H9 (cell line): ENCODE measurements around the gene CXCL1. TPM values are rescaled to one million over a fixed set of nuclear protein-coding genes. Genes with fewer than 3 reads are reported as not detected.

Experiments used
- DNase-seq: peaks from one replicate; pipeline ENCODE4 v3.0.0-alpha.2; 2017
- H2AFZ ChIP-seq: one replicate; pipeline ENCODE4 v1.6.1; 2013; ENCODE audit warnings: mild to moderate bottlenecking, low read length, control low read depth, moderate library complexity
- H2AK5ac ChIP-seq: 2 replicates; pipeline ENCODE4 v1.6.1; 2013; ENCODE audit warnings: low read length, control low read depth, mixed read lengths; ENCODE audit not compliant: insufficient read length
- H2BK120ac ChIP-seq: one replicate; pipeline ENCODE4 v1.6.1; 2013; ENCODE audit warnings: low read depth, mild to moderate bottlenecking, low read length, control low read depth, inconsistent platforms; ENCODE audit not compliant: poor library complexity, severe bottlenecking
- H2BK12ac ChIP-seq: 2 replicates; pipeline ENCODE4 v1.6.1; 2013; ENCODE audit warnings: low read length, control low read depth, mixed read lengths, low read depth; ENCODE audit not compliant: insufficient read length
- H2BK15ac ChIP-seq: 2 replicates; pipeline ENCODE4 v1.6.1; 2013; ENCODE audit warnings: low read depth, low read length, control low read depth
- H2BK20ac ChIP-seq: one replicate; pipeline ENCODE4 v1.6.1; 2013; ENCODE audit warnings: low read depth, mild to moderate bottlenecking, low read length, control low read depth, inconsistent platforms; ENCODE audit not compliant: poor library complexity, severe bottlenecking
- H2BK5ac ChIP-seq: 2 replicates; pipeline ENCODE4 v1.6.1; 2013; ENCODE audit warnings: low read length, control low read depth, mixed read lengths; ENCODE audit not compliant: insufficient read length
- H3K14ac ChIP-seq: 2 replicates; pipeline ENCODE4 v1.6.1; 2013; ENCODE audit warnings: low read length, control low read depth; ENCODE audit not compliant: insufficient read depth
- H3K18ac ChIP-seq: 2 replicates; pipeline ENCODE4 v1.6.1; 2013; ENCODE audit warnings: low read depth, mild to moderate bottlenecking, mixed read lengths, low read length, control low read depth; ENCODE audit not compliant: insufficient read length
- H3K23ac ChIP-seq: 2 replicates; pipeline ENCODE4 v1.6.1; 2013; ENCODE audit warnings: low read length, control low read depth, mixed read lengths, low read depth; ENCODE audit not compliant: insufficient read length
- H3K23me2 ChIP-seq: 2 replicates; pipeline ENCODE4 v1.6.1; 2013; ENCODE audit warnings: low read depth, mild to moderate bottlenecking, mixed read lengths, low read length, control low read depth; ENCODE audit not compliant: insufficient read length, poor library complexity, severe bottlenecking
- H3K27ac ChIP-seq: 2 replicates; pipeline ENCODE4 v1.5.1; 2013; ENCODE audit warnings: low read length, control low read depth, mixed read lengths, low read depth; ENCODE audit not compliant: insufficient read length
- H3K27me3 ChIP-seq: 2 replicates; pipeline ENCODE4 v1.6.1; 2013; ENCODE audit warnings: low read length, control low read depth, inconsistent platforms; ENCODE audit not compliant: insufficient read depth
- H3K4ac ChIP-seq: 2 replicates; pipeline ENCODE4 v1.6.1; 2013; ENCODE audit warnings: low read depth, mild to moderate bottlenecking, control low read depth, inconsistent platforms, low read length, moderate library complexity
- H3K4me1 ChIP-seq: 2 replicates; pipeline ENCODE4 v1.6.1; 2013; ENCODE audit warnings: low read length, control low read depth, inconsistent platforms; ENCODE audit not compliant: insufficient read depth
- H3K4me2 ChIP-seq: 2 replicates; pipeline ENCODE4 v1.6.1; 2013; ENCODE audit warnings: low read length, control low read depth, mixed read lengths; ENCODE audit not compliant: insufficient read length, insufficient read depth
- H3K56ac ChIP-seq: 2 replicates; pipeline ENCODE4 v1.6.1; 2013; ENCODE audit warnings: low read depth, mild to moderate bottlenecking, mixed read lengths, low read length, control low read depth; ENCODE audit not compliant: insufficient read length
- H3K79me1 ChIP-seq: 2 replicates; pipeline ENCODE4 v1.6.1; 2013; ENCODE audit warnings: low read depth, mild to moderate bottlenecking, moderate library complexity, low read length, control low read depth, inconsistent platforms; ENCODE audit not compliant: insufficient read depth, poor library complexity, severe bottlenecking
- H3K79me2 ChIP-seq: 2 replicates; pipeline ENCODE4 v1.6.1; 2013; ENCODE audit warnings: low read length, control low read depth, inconsistent platforms; ENCODE audit not compliant: insufficient read depth
- H3K9ac ChIP-seq: 2 replicates; pipeline ENCODE4 v1.6.1; 2013; ENCODE audit warnings: low read length, control low read depth, mixed read lengths; ENCODE audit not compliant: insufficient read length; ENCODE audit errors: extremely low read depth
- H3K9me3 ChIP-seq: one replicate; pipeline ENCODE4 v1.6.1; 2013; ENCODE audit warnings: low read depth, low read length, inconsistent platforms; ENCODE audit not compliant: control insufficient read depth
- H3T11ph ChIP-seq: one replicate; pipeline ENCODE4 v1.6.1; 2013; ENCODE audit warnings: mild to moderate bottlenecking, low read length, control low read depth, inconsistent platforms
- H4K20me1 ChIP-seq: one replicate; pipeline ENCODE4 v1.6.1; 2013; ENCODE audit not compliant: control insufficient read depth, insufficient read length, insufficient read depth
- H4K5ac ChIP-seq: 2 replicates; pipeline ENCODE4 v1.6.1; 2013; ENCODE audit warnings: low read depth, mild to moderate bottlenecking, mixed read lengths, low read length, control low read depth; ENCODE audit not compliant: insufficient read length
- H4K8ac ChIP-seq: replicated peaks from 2 replicates; pipeline ENCODE4 v1.6.1; 2013; ENCODE audit warnings: low read length, control low read depth, mixed read lengths, low read depth; ENCODE audit not compliant: insufficient read length
- H4K91ac ChIP-seq: 2 replicates; pipeline ENCODE4 v1.6.1; 2013; ENCODE audit warnings: low read depth, mild to moderate bottlenecking, moderate library complexity, mixed read lengths, low read length, control low read depth; ENCODE audit not compliant: insufficient read length
- H3K27ac Mint-ChIP-seq, 3 experiments: 2 replicates in 2 of 3; 3 replicates in 1 of 3; pipeline ENCODE4 v1.8.0; 2020 to 2021; ENCODE audit warnings: mixed read lengths in 3 of 3, mild to moderate bottlenecking in 1 of 3, moderate library complexity in 1 of 3
- H3K27me3 Mint-ChIP-seq: 2 replicates; pipeline ENCODE4 v1.8.0; 2021; ENCODE audit warnings: low read depth, mild to moderate bottlenecking, moderate library complexity, mixed read lengths
- H3K36me3 Mint-ChIP-seq, 3 experiments: 2 replicates in 2 of 3; 3 replicates in 1 of 3; pipeline ENCODE4 v1.8.0; 2020 to 2021; ENCODE audit warnings: low read depth in 3 of 3, mixed read lengths in 3 of 3; ENCODE audit not compliant: insufficient read depth in 1 of 3
- H3K4me1 Mint-ChIP-seq, 2 experiments: 2 replicates each; pipeline ENCODE4 v1.8.0; 2020; ENCODE audit warnings: mixed read lengths in 2 of 2
- H3K4me3 Mint-ChIP-seq, 2 experiments: 2 replicates in 1 of 2; 3 replicates in 1 of 2; pipeline ENCODE4 v1.8.0; 2020 to 2021; ENCODE audit warnings: mild to moderate bottlenecking in 2 of 2, mixed read lengths in 2 of 2, moderate library complexity in 1 of 2
- H3K9me3 Mint-ChIP-seq, 2 experiments: 2 replicates in 1 of 2; 3 replicates in 1 of 2; pipeline ENCODE4 v1.8.0; 2020; ENCODE audit warnings: mild to moderate bottlenecking in 2 of 2, mixed read lengths in 2 of 2, moderate library complexity in 1 of 2
- WGBS: extraction: QIAGEN DNeasy Blood & Tissue Kit; methylation state at CpG from one replicate; pipeline ENCODE4 v1.1.7; 2013; ENCODE audit warnings: missing lambda C conversion rate, low lambda C conversion rate, mixed read lengths; ENCODE audit not compliant: insufficient read length; ENCODE audit errors: extremely low coverage; 5-methylcytosine and 5-hydroxymethylcytosine counted together
- total RNA-seq: library from RNA; stranded (reverse); gene quantifications from 2 replicates; pipeline ENCODE4 v1.2.1, GENCODE V29; 2021
- TF ChIP-seq, protein P1 (sequence below): fragments of 200-600 bp; sonication (generic); conservative IDR thresholded peaks from 3 replicates; pipeline ENCODE4 v1.8.0; 2021; ENCODE audit warnings: antibody characterized with exemption, mild to moderate bottlenecking

Gene CXCL1
- total RNA-seq, 1 experiment from 2014 or later: 0.20 TPM

DNA sequence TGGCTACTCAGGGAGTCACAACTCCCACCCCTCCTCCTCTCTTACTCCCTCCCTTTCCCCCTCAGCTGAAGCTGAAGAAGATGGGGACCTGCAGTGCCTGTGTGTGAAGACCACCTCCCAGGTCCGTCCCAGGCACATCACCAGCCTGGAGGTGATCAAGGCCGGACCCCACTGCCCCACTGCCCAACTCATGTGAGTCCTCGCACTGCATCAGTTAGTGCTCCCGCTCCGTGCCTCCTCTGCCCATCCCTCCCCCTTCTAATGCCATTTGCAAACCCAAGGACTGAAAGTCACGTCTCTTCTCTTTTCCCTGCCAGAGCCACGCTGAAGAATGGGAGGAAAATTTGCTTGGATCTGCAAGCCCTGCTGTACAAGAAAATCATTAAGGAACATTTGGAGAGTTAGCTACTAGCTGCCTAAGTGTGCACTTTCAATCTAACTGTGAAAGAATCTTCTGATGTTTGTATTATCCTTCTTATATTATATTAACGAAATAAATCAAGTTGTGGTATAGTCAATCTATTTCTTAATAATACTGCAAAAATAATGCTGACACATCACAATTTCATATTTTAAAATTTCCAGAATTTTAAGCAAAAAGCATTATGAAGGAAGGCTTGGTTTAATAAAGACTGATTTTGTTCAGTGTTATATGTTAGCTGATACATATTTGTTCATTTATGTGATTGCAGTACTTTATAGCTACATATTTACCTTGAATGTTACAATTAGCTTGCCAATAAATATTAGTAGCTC is 15.3 kb upstream of the CXCL1 start:
- Histone ChIP-seq H3K14ac (no peak overlapping the region), H3K27ac (no peak overlapping the region), H2BK15ac (no peak overlapping the region), H3K23me2 (no peaks in the 10 kb centered on the region), H3K79me1 (no peaks in the 10 kb centered on the region), H2BK20ac (no peak overlapping the region), H4K91ac (no peak overlapping the region), H3K23ac (no peak overlapping the region), H3K9ac (no peak overlapping the region), H2AK5ac (no peak overlapping the region), H4K5ac (no peak overlapping the region), H3K4ac (no peak overlapping the region), H3K27me3 (no peaks in the 10 kb centered on the region), H3K79me2 (no peaks in the 10 kb centered on the region), H2AFZ (no peak overlapping the region), H3K18ac (no peak overlapping the region), H2BK12ac (no peak overlapping the region), H2BK5ac (no peak overlapping the region), H3K9me3 (no peaks in the 10 kb centered on the region), H4K20me1 (no peaks in the 10 kb centered on the region), H2BK120ac (no peak overlapping the region), H3K56ac (no peak overlapping the region), H4K8ac (no peak overlapping the region), H3K4me2 (no peak overlapping the region), H3K4me1 (peaks cover 2% of the 10 kb centered on the region; the same call in 1 of the 2 replicates), H3T11ph (no peak overlapping the region)
- no peaks in the 10 kb centered on the region for H3K36me3 Mint-ChIP-seq
- no peak for DNase-seq
- no CpG with 5 or more reads among the region's 8 CpGs for WGBS
- peaks cover 5% of the 10 kb centered on the region for H3K27me3 Mint-ChIP-seq
- no peak overlapping the region for H3K27ac Mint-ChIP-seq
- TF ChIP-seq, protein P1, sequence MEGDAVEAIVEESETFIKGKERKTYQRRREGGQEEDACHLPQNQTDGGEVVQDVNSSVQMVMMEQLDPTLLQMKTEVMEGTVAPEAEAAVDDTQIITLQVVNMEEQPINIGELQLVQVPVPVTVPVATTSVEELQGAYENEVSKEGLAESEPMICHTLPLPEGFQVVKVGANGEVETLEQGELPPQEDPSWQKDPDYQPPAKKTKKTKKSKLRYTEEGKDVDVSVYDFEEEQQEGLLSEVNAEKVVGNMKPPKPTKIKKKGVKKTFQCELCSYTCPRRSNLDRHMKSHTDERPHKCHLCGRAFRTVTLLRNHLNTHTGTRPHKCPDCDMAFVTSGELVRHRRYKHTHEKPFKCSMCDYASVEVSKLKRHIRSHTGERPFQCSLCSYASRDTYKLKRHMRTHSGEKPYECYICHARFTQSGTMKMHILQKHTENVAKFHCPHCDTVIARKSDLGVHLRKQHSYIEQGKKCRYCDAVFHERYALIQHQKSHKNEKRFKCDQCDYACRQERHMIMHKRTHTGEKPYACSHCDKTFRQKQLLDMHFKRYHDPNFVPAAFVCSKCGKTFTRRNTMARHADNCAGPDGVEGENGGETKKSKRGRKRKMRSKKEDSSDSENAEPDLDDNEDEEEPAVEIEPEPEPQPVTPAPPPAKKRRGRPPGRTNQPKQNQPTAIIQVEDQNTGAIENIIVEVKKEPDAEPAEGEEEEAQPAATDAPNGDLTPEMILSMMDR: no peak
- H3K9me3 Mint-ChIP-seq: no peaks in the 10 kb centered on the region
- H3K4me3 Mint-ChIP-seq: peak overlapping the region in 1 of 2 experiments; percentile 19; a peak in 1 of 5 replicates
- H3K4me1 Mint-ChIP-seq: peaks cover 8 to 10% of the 10 kb centered on the region in 2 experiments
